Adipocyte (in vitro differentiated cells): ENCODE results near the gene RHOT1.
"Not testable (repeated sequence)": the region's sequence is repeated elsewhere in the genome, so short reads cannot be mapped to it uniquely, and the experiment has no call there.

Experiments used
- DNase-seq: peaks from one replicate; pipeline ENCODE4 v3.0.0-alpha.2; 2015; ENCODE audit warnings: low read depth
- H3K27me3 ChIP-seq: replicated peaks from 2 replicates; pipeline ENCODE4 v1.7.0; 2013; ENCODE audit warnings: mild to moderate bottlenecking, low read length, moderate library complexity; ENCODE audit not compliant: control insufficient read depth, insufficient read depth
- H3K36me3 ChIP-seq: 2 replicates; pipeline ENCODE4 v1.7.0; 2013; ENCODE audit warnings: low read length, mild to moderate bottlenecking, moderate library complexity; ENCODE audit not compliant: control insufficient read depth, insufficient read depth, severe bottlenecking
- H3K4me1 ChIP-seq: 2 replicates; pipeline ENCODE4 v1.7.0; 2013; ENCODE audit warnings: mild to moderate bottlenecking, low read length, moderate library complexity; ENCODE audit not compliant: control insufficient read depth, insufficient read depth
- H3K4me3 ChIP-seq: 2 replicates; pipeline ENCODE4 v1.7.0; 2013; ENCODE audit warnings: mild to moderate bottlenecking, low read length, moderate library complexity
- H3K9ac ChIP-seq: 2 replicates; pipeline ENCODE4 v1.7.0; 2013; ENCODE audit warnings: mild to moderate bottlenecking, low read length, moderate library complexity
- H3K9me3 ChIP-seq: 2 replicates; pipeline ENCODE4 v1.7.0; 2013; ENCODE audit warnings: mild to moderate bottlenecking, low read length, moderate library complexity; ENCODE audit not compliant: control insufficient read depth

RHOT1 gene

DNA sequence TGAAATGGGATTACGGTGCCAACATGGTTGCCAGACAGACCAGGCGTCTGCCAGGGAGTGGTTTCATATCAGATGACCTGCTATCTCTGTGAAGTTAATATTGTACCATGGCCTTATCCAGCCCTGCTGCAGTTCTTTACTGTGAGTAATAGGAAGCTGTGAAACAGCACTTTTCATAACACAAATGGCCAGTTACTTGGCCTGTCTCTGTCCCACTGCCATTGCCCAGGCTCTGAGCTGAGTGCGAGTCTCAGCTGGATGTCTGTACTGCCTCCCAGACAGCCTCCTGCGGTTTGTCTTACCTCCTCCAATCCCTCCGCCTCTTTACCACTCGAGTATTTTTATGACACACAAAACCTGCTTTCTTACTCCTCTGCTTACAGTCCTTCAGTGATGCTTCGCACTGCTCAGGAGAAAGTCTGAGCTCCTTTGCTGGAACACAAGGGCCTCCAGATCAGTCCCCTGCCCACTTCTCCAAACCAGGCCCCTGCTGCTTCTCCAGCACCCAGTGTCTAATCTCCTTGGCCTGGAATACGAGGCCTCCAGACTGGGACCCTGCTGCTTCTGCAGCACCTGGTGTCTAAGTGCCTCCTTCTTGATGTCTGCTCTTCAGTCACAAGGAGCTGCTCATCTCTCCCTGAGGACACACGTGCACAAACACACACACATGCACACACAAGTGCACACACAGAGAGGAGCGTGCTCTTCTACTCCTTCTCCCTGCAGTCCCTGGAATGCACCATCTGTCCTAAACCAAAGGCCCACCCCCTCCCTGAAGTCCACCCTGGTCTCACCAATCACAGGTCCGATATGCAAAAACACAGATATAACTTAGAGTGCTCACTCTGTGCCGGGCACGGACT, 17.1 kb upstream of the RHOT1 start:
- Histone ChIP-seq H3K4me1 (peaks cover 19% of the 10 kb centered on the region), H3K27me3 (peaks cover under 1% of the 10 kb centered on the region)
- no peak for DNase-seq

DNA sequence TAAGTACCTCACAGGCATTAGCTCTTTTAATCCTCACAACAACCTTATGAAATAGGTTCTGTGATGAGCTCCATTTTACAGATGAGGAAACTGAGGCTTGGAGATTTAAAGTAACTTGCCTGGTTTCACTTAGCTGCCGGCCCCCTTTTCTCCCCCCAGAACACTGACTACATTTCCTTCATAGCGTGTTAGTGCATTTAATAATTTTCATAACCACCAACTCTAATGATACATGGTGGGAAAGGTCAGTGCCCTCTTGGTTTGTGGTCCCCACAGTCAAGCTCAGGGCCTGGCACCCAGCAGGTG, 16.5 kb upstream of the RHOT1 start:
- peaks cover 19% of the 10 kb centered on the region for H3K4me1 ChIP-seq
- no peaks in the 10 kb centered on the region for H3K9me3 ChIP-seq
- H3K4me3 ChIP-seq: no peak overlapping the region
- H3K9ac ChIP-seq: no peak overlapping the region
- no peaks in the 10 kb centered on the region for H3K36me3 ChIP-seq
- no peak for DNase-seq
- no peaks in the 10 kb centered on the region for H3K27me3 ChIP-seq

More for the DNA sequence above, 17.1 kb upstream of the RHOT1 start:
- Histone ChIP-seq H3K36me3 (no peaks in the 10 kb centered on the region), H3K4me3 (no peak overlapping the region), H3K9ac (no peak overlapping the region), H3K9me3 (no peaks in the 10 kb centered on the region)

DNA sequence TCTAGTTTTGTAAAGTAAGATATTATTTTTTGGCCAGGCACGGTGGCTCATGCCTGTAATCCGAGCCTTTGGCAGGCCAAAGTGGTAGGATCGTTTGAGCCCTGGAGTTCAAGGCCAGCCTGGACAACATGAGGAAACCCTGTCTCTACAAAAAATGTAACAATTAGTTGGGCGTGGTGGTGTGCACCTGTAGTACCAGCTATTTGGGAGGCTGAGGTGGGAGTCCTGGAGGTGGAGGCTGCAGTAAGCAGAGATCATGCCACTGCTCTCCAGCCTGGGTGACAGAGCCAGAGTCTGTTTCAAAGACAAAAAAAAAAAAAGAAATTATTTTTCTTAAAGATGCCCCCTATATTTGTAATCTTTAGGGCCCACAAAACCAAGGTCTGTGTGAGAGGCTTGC, 16.0 kb upstream of the RHOT1 start:
- no peak for DNase-seq
- H3K9me3 ChIP-seq: no peaks in the 10 kb centered on the region
- no peaks in the 10 kb centered on the region for H3K36me3 ChIP-seq
- H3K9ac ChIP-seq: no peak overlapping the region
- no peak overlapping the region for H3K4me3 ChIP-seq
- peaks cover 19% of the 10 kb centered on the region for H3K4me1 ChIP-seq
- H3K27me3 ChIP-seq: no peaks in the 10 kb centered on the region

DNA sequence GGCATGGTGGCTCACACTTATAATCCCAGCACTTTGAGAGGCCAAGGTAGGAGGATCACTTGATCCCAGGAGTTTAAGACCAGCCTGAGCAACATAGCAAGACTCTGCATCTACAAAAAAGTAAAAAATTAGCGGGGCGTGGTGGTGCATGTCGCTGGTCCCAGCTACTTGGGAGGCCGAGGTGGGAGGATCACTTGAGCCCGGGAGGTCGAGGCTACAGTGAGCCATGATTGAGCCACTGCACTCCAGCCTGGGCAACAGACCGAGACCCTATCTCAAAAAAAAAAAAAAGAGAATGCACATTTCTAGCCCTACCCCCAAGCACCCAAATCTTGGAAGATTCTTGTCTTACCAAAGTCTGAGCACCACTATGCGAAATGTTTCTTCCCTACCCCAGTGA, 15.6 kb upstream of the RHOT1 start:
- Histone ChIP-seq H3K36me3 (no peaks in the 10 kb centered on the region), H3K9me3 (no peaks in the 10 kb centered on the region), H3K4me1 (peaks cover 19% of the 10 kb centered on the region), H3K9ac (peak overlapping the region; percentile 86), H3K4me3 (peak overlapping the region; percentile 87), H3K27me3 (no peaks in the 10 kb centered on the region)
- DNase-seq: no peak

- peak overlapping the region; percentile 87 for H3K4me3 ChIP-seq
- peaks cover 19% of the 10 kb centered on the region for H3K4me1 ChIP-seq
- H3K9ac ChIP-seq: peak overlapping the region; percentile 86
- no peaks in the 10 kb centered on the region for H3K9me3 ChIP-seq
- DNase-seq: peak; percentile 90
- no peaks in the 10 kb centered on the region for H3K27me3 ChIP-seq
- no peaks in the 10 kb centered on the region for H3K36me3 ChIP-seq
Observed at GRCh38 chr17:32127158-32127897, 15.0 kb upstream of the RHOT1 start.

GRCh38 chr17:32128470-32128869, 13.8 kb upstream of the RHOT1 start:
- not testable (repeated sequence) for H3K27me3 ChIP-seq, H3K36me3 ChIP-seq, H3K9me3 ChIP-seq
- H3K4me3 ChIP-seq: peak overlapping the region; percentile 87
- peaks cover 19% of the 10 kb centered on the region for H3K4me1 ChIP-seq
- peak overlapping the region; percentile 86 for H3K9ac ChIP-seq
- peak; percentile 12 for DNase-seq

- DNase-seq, H3K36me3 ChIP-seq: not testable (repeated sequence)
Observed at GRCh38 chr17:32135497-32136117, 6.7 kb upstream of the RHOT1 start.

GRCh38 chr17:32136856-32137255, 5.4 kb upstream of the RHOT1 start:
- Histone ChIP-seq H3K36me3 (no peaks in the 10 kb centered on the region), H3K4me3 (no peak overlapping the region), H3K9ac (no peak overlapping the region), H3K9me3 (no peaks in the 10 kb centered on the region), H3K27me3 (no peaks in the 10 kb centered on the region), H3K4me1 (peaks cover 5% of the 10 kb centered on the region)
- no peak for DNase-seq

More at GRCh38 chr17:32135497-32136117, 6.7 kb upstream of the RHOT1 start:
- H3K27me3 ChIP-seq, H3K4me1 ChIP-seq, H3K9me3 ChIP-seq, H3K4me3 ChIP-seq, H3K9ac ChIP-seq: not testable (repeated sequence)

DNA sequence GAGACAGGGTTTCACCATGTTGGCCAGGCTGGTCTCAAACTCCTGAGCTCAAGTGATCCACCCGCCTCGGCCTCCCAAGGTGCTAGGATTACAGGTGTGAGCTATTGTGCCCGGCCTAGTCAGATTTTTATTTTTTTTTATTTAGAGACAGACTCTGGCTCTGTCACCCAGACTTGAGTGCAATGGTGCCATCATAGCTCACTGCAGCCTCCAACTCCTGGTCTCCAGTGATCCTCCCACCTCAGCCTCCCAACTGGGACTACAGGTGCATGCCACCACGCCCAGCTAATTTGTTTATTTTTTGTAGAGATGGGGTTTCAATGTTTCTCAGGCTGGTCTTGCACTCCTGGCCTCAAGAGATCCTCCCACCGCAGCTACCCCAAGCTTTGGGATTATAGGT, 2.8 kb upstream of the RHOT1 start:
- not testable (repeated sequence) for DNase-seq, H3K4me3 ChIP-seq, H3K36me3 ChIP-seq, H3K9me3 ChIP-seq, H3K27me3 ChIP-seq, H3K9ac ChIP-seq
- H3K4me1 ChIP-seq: peaks cover 17% of the 10 kb centered on the region

DNA sequence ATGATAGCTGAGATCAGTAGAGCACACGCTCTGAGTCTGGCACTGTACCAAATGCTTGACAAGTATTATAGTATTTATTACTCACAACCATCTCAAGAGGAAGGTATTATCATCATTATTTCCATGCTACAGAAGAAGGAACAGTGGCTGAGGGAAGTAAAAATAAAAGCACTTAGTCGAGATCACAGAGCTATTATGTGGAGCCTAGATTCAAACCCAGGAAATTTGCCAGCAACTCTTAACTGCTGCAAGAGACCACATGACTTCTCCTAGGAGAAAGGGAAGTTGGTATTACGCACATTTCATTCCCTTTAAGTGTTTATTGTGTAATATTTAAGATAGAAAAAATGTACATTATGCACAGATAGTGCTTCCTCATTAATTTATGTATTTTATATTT, 1.0 kb upstream of the RHOT1 start:
- Histone ChIP-seq H3K36me3 (no peaks in the 10 kb centered on the region), H3K4me1 (peaks cover 24% of the 10 kb centered on the region), H3K9ac (peak overlapping the region; percentile 94), H3K9me3 (no peaks in the 10 kb centered on the region), H3K4me3 (peak overlapping the region; percentile 86), H3K27me3 (no peaks in the 10 kb centered on the region)
- DNase-seq: peak; percentile 74

GRCh38 chr17:32141679-32142037, 644 bp upstream of the RHOT1 start:
- Histone ChIP-seq H3K4me1 (peaks cover 24% of the 10 kb centered on the region), H3K4me3 (peak overlapping the region; percentile 86), H3K36me3 (no peaks in the 10 kb centered on the region), H3K27me3 (no peaks in the 10 kb centered on the region), H3K9ac (peak overlapping the region; percentile 94), H3K9me3 (no peaks in the 10 kb centered on the region)
- DNase-seq: no peak
